Measurements from ENCODE around the gene PIK3IP1.

GRCh38 chr22:31259798-31260473 lies 32.4 kb downstream of the PIK3IP1 start:
- no peak for TF ChIP-seq CTCF (IDR thresholded peaks at IDR 0.05; ENCODE audit: insufficient read depth, low read length, poor library complexity, severe bottlenecking)
- TF ChIP-seq EZH2phosphoT487 (conservative IDR thresholded peaks at IDR 0.05; ENCODE audit: low read length): no peak

Measured in SU-DHL-6 (cell line).